ENCODE data around the gene KDM2A.

KDM2A gene

DNA sequence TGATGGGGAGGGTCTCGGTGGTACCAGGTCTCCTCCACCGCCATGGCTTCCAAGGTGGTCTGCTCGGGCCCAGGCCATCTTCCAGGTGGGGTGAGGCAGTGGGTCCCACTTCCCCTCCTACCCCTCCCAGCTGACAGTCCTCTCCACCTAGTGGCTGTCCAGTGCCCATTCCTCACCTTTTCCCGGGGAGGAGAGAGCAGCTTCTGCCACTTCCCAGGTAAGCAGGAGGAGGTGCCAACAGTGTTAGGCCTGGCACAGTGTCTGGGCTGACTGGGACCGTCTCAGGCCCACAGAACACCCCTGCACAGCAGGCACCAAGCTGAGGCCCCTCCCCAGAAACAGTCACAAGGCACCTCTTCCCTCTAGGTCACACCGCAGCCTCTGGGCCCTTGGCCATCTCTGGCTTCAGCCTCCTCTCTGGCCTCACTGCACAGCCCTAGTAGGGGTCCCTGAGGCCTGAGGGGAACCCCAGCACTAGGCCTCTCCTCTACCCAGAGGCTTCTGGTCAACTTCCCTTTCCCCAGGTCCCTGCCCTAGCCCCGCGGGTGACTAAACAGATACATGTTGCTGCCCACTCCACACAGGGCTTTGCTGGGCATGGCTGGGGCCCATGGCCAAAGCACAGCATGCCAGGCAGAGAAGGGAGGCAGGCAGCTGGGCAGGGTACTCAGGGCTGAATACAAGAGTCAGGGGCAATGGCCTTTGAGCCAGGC lies 167.7 kb downstream of the KDM2A start:
- Histone ChIP-seq H3K9me3 (ENCODE audit: severe bottlenecking) (no peaks in the 10 kb centered on the region), H3K4me1 (ENCODE audit: insufficient read depth, poor library complexity, severe bottlenecking) (no peaks in the 10 kb centered on the region), H3K27ac (ENCODE audit: poor library complexity, severe bottlenecking) (peak overlapping the region; percentile 91), H3K36me3 (ENCODE audit: low read depth) (peaks cover 46% of the 10 kb centered on the region), H3K4me3 (ENCODE audit: severe bottlenecking) (no peak overlapping the region), H3K27me3 (ENCODE audit: insufficient read depth, poor library complexity, severe bottlenecking) (no peaks in the 10 kb centered on the region)
- TF ChIP-seq, protein P1, sequence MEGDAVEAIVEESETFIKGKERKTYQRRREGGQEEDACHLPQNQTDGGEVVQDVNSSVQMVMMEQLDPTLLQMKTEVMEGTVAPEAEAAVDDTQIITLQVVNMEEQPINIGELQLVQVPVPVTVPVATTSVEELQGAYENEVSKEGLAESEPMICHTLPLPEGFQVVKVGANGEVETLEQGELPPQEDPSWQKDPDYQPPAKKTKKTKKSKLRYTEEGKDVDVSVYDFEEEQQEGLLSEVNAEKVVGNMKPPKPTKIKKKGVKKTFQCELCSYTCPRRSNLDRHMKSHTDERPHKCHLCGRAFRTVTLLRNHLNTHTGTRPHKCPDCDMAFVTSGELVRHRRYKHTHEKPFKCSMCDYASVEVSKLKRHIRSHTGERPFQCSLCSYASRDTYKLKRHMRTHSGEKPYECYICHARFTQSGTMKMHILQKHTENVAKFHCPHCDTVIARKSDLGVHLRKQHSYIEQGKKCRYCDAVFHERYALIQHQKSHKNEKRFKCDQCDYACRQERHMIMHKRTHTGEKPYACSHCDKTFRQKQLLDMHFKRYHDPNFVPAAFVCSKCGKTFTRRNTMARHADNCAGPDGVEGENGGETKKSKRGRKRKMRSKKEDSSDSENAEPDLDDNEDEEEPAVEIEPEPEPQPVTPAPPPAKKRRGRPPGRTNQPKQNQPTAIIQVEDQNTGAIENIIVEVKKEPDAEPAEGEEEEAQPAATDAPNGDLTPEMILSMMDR (IDR thresholded peaks at IDR 0.05; ENCODE audit: poor library complexity, severe bottlenecking) = no peak
- no peak for DNase-seq (ENCODE audit: low spot score)
- ATAC-seq (ENCODE audit: low read depth) = no peak

DNA sequence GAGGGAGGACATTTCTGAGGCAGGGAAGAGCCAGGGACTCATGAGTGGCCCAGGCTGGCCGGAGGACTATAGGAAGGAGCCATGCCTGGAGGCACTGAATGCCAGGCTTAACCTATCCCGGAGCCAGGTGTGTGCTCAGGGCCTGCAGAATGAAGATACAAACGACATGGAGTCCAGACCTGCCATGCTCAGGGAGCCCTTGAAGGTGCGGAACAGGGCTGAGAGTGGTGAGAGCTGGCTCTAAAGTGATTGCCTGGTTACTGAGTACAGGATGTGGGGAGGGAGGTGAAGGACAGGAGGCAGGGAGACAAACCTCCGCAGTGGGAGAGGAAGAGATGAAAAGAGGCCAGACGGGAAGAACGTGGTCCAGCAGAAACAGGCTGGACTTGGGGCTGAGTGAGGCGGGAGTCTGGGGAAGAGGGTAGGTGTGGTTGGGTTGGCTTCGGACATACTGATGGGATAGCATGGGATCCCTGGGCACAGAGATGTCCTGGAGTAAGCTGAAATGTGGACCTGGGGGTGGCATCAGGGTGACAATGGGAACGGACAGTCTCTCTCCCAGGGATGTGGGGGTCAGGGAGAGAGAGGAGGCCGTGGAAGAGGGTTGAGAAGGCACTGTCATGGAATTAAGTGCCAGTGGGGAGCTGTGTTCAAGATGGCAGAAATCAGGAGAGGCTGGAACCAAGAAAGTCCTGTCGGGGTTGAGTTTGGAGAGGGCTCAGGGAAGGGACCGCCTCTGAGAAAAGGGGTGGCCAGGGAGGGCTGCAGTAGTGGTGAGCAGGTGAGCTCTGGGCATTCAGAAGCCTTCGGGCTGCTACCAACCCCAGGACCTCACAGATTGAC lies 168.5 kb downstream of the KDM2A start:
- ATAC-seq (ENCODE audit: low read depth) (no peak; the same call in 2 of the 3 replicates), DNase-seq (ENCODE audit: low spot score) (no peak)
- no peaks in the 10 kb centered on the region for H3K9me3 ChIP-seq (ENCODE audit: severe bottlenecking)
- peaks cover 46% of the 10 kb centered on the region for H3K36me3 ChIP-seq (ENCODE audit: low read depth)
- peak overlapping the region; percentile 91 for H3K27ac ChIP-seq (ENCODE audit: poor library complexity, severe bottlenecking)
- TF ChIP-seq, protein P1 (IDR thresholded peaks at IDR 0.05; ENCODE audit: poor library complexity, severe bottlenecking) = no peak
- no peak overlapping the region for H3K4me3 ChIP-seq (ENCODE audit: severe bottlenecking)
- peaks cover 3% of the 10 kb centered on the region for H3K4me1 ChIP-seq (ENCODE audit: insufficient read depth, poor library complexity, severe bottlenecking)
- H3K27me3 ChIP-seq (ENCODE audit: insufficient read depth, poor library complexity, severe bottlenecking) = no peaks in the 10 kb centered on the region

DNA sequence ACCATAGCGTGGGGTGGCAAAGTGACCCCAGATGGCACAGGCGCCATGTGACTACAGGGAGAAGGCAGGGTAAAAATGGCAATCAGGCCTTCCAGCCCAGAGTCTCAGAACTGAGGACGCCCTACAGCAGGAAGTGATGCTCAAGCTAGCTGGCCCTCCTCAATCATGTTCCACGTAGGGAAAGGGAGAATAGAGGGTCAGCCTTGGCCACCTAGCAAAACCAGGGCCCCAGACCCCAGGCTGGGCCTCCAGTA lies 169.1 kb downstream of the KDM2A start:
- DNase-seq (ENCODE audit: low spot score) (no peak), ATAC-seq (ENCODE audit: low read depth) (no peak; the same call in 2 of the 3 replicates)
- no peaks in the 10 kb centered on the region for H3K27me3 ChIP-seq (ENCODE audit: insufficient read depth, poor library complexity, severe bottlenecking)
- H3K4me3 ChIP-seq (ENCODE audit: severe bottlenecking) = peak overlapping the region; percentile 67
- no peaks in the 10 kb centered on the region for H3K9me3 ChIP-seq (ENCODE audit: severe bottlenecking)
- H3K27ac ChIP-seq (ENCODE audit: poor library complexity, severe bottlenecking) = peak overlapping the region; percentile 91
- TF ChIP-seq, protein P1 (IDR thresholded peaks at IDR 0.05; ENCODE audit: poor library complexity, severe bottlenecking) = no peak
- H3K4me1 ChIP-seq (ENCODE audit: insufficient read depth, poor library complexity, severe bottlenecking) = peaks cover 8% of the 10 kb centered on the region
- H3K36me3 ChIP-seq (ENCODE audit: low read depth) = peaks cover 46% of the 10 kb centered on the region

DNA sequence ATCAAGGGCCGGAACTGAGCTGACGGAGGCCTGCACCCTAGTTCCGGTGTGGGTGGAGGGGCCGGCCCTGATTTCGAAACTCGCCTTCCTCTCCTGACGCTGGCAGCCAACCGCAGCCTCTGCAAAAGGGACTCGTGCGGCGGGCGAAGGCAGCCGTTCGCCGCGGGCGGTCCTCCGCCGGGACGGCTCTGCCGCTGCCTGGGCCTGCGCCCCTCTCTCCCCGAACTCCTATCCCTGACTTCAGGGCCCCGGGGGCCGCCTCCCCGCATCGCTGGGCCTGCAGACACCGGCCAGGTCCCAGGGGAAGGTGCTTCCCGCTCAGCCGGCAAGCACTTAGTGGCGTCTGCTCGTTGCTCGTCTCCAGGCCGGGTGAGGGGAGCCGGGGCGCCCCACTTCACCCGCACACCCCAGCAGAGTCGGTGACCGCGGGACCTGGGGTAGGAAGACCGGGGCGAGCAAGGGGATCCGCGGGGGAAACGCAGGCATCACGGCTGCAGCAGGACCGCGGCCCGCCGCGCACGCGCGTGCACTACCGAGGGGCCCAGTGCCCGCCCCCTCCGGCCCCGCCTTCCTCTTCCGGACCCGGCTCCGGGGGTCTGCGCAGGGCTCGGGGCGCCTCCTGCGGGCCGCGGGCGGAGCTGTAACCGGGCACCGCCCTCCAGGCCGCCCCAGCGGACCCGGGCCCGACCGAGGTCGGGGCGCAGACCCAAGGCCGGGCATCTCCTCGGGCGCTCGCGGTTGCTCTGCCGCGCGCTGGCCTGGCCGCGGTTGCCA lies 169.6 kb downstream of the KDM2A start:
- no peak for DNase-seq (ENCODE audit: low spot score)
- peak; percentile 68 for ATAC-seq (ENCODE audit: low read depth)
- Histone ChIP-seq H3K27ac (ENCODE audit: poor library complexity, severe bottlenecking) (peak overlapping the region; percentile 91), H3K4me3 (ENCODE audit: severe bottlenecking) (peak overlapping the region; percentile 67), H3K4me1 (ENCODE audit: insufficient read depth, poor library complexity, severe bottlenecking) (peaks cover 13% of the 10 kb centered on the region), H3K27me3 (ENCODE audit: insufficient read depth, poor library complexity, severe bottlenecking) (no peaks in the 10 kb centered on the region), H3K36me3 (ENCODE audit: low read depth) (peaks cover 46% of the 10 kb centered on the region), H3K9me3 (ENCODE audit: severe bottlenecking) (no peaks in the 10 kb centered on the region)
- TF ChIP-seq, protein P1 (IDR thresholded peaks at IDR 0.05; ENCODE audit: poor library complexity, severe bottlenecking) = peak; percentile 32

Measured in RWPE2 (cell line).